HG02938 (cell line): ENCODE data around the gene CACNA1B.
"Not testable (repeated sequence)": the region's sequence is repeated elsewhere in the genome, so short reads cannot be mapped to it uniquely, and the experiment has no call there.

Experiments
- ATAC-seq: cut with Tn5 transposase; IDR thresholded peaks from one replicate; pipeline ENCODE4 v1.9.1; 2021; ENCODE audit warnings: mild to moderate bottlenecking, moderate library complexity; ENCODE audit not compliant: unreplicated experiment

CACNA1B gene

DNA sequence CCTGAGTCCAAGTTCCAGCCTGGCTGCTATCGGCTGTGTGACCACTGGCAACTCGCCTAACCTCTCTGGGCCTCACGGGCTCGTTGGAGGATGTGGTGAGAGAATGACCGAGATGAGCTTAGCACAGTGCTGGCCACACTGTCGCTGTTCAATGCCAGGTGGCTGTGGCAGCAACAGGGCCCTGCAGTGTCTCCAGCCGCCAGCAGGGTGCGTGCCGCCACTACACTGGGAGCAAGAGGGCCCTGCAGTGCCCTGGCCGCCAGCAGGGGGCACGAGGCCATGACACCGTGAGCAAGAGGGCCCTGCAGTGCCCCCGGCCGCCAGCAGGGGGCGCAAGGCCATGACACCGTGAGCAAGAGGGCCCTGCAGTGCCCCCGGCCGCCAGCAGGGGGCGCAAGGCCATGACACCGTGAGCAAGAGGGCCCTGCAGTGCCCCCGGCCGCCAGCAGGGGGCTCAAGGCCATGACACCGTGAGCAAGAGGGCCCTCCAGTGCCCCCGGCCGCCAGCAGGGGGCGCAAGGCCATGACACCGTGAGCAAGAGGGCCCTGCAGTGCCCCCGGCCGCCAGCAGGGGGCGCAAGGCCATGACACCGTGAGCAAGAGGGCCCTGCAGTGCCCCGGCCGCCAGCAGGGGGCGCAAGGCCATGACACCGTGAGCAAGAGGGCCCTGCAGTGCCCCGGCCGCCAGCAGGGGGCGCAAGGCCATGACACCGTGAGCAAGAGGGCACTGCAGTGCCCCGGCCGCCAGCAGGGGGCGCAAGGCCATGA, 248.7 kb downstream of the CACNA1B start:
- peak; percentile 57 for ATAC-seq

DNA sequence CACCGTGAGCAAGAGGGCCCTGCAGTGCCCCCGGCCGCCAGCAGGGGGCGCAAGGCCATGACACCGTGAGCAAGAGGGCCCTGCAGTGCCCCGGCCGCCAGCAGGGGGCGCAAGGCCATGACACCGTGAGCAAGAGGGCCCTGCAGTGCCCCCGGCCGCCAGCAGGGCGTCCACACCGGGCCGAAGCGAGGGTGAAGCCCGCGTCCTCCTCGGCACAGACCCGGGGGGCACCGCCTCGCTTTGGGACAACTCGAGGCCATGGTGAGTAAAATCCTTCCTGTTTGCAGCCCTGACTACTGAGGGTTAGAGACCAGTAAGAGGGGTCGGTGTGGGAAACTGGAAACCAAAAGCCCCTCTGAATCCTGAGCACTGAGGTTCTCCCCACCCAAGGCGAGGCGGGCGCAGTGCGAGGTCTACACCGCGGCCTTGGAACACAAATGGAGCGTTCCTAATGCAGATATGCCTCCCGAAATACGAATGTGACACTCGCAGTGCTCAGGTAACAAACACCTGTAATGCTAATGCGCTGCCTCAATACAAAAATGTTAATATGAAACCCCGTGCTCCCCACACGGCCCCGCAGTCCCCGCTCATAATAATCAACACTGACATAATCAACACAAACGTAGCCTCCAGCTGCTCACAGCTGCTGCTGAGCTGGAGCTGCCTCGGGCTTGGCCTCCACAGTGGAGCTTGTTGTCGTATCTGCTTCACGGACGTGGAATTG, 249.4 kb downstream of the CACNA1B start:
- ATAC-seq, result not testable (repeated sequence)

DNA sequence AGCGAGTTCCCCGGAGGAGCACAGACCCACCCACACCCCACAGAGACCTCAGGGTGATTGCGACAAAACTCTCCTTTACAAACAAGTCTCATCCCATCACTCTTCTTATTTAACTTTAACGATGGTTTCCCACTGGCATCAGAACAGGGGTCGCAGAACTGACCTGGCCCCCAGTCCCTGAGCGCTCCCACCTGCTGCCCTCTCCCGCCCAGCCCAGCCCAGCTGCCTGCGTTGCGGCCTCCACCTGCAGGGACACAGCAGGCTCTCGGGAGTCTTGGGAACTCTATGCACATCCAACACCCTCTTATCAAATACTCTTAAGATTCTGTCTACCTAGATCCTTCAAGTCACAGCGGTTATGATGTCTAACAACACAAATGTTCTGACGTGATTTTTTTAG, 250.4 kb downstream of the CACNA1B start:
- not testable (repeated sequence) for ATAC-seq

DNA sequence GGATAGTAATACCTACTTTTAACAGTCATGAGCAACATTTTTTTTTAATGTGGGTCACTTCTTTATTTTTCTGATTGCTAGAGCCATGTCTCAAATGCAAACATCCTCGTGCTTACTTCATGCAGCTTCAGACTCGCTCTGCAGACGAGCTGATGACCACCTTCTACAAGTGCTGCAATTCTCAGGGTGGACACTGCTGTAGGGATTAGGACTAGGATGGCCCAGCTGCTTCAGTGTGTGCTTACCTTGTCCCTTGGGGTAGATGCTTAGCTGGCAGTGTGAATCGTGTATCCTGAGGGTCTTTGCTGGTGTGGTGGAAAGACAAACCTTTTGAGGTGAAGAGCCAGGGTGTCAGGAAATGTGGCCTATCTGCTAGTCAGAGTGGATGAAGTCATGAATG, 251.7 kb downstream of the CACNA1B start:
- ATAC-seq, result not testable (repeated sequence)

DNA sequence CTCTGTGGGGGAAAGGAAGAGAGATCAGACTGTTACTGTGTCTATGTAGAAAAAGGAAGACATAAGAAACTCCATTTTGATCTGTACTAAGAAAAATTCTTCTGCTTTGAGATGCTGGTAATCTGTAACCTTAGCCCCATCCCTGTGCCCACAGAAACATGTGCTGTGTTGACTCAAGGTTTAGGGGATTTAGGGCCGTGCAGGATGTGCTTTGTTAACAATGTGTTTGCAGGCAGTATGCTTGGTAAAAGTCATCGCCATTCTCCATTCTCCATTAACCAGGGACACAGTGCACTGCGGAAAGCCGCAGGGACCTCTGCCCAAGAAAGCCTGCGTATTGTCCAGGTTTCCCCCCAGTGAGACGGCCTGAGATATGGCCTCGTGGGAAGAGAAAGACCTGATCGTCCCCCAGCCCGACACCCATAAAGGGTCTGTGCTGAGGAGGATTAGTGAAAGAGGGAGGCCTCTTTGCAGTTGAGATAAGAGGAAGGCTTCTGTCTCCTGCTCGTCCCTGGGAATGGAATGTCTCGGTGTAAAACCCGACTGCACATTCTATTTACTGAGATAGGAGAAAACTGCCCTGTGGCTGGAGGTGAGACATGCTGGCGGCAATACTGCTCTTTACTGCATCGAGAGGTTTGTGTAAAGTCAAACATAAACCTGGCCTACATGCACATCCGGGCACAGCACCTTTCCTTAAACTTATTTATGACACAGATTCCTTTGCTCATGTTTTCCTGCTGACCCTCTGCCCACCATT, 255.5 kb downstream of the CACNA1B start:
- not testable (repeated sequence) for ATAC-seq

DNA sequence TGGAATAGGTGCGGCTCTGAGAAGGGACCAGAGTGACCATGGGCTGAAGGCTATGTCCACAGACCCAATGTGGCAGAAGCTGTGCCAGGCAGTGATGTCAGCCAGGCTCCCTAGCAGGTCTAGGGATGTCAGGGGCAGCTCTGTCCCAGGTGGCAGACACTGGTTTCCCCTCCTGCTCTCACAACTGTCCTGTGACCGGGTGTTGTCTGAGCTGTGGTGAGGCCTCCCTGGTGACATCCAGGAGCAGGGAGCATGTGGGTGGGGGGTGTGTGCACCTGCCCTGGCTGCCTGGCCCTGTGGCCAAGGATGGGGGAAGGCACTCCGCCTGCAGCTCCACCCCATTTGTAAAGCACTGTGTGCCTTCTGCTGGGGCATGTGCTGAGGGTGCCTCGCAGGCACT, 257.0 kb downstream of the CACNA1B start:
- ATAC-seq, result not testable (repeated sequence)

DNA sequence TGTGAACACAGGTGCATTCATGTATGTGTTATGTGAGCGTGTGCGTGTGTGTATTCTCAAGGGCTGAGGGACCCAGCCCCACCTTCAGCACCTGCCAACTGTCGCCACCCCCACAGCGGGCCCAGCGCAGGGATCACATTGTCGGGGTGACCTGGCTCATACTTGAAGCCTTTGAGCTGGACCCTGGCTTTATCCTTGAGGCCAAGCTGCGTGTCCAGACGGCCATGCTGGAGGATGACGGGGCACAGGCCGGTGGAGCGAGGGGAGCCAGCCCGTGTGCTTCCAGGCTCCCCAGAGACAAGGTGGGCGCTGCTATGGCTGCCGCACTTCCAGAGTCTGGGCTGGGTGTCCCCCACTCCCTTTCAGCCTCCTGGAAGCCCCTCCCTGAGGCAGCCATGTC, 261.5 kb downstream of the CACNA1B start:
- not testable (repeated sequence) for ATAC-seq

DNA sequence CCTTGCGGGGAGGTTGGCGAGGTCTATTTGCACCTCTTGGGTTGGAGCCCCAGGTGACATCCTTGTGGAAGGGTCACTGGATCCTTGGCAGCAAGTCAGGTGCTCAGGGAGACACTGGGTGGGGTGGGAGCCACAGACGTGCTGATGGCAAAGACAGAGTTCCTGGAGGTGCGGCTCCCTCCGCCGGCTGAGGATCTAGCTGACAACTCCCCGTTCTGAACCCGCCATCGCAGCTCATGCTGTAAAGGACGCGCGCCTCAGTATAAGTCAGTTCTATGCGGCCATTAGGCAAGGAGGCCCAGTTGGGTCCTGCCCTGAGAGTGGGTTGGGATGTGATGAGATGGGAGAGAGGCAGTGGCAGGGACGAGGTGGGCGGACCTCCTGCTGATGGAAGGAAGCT, 263.4 kb downstream of the CACNA1B start:
- ATAC-seq, result not testable (repeated sequence)

DNA sequence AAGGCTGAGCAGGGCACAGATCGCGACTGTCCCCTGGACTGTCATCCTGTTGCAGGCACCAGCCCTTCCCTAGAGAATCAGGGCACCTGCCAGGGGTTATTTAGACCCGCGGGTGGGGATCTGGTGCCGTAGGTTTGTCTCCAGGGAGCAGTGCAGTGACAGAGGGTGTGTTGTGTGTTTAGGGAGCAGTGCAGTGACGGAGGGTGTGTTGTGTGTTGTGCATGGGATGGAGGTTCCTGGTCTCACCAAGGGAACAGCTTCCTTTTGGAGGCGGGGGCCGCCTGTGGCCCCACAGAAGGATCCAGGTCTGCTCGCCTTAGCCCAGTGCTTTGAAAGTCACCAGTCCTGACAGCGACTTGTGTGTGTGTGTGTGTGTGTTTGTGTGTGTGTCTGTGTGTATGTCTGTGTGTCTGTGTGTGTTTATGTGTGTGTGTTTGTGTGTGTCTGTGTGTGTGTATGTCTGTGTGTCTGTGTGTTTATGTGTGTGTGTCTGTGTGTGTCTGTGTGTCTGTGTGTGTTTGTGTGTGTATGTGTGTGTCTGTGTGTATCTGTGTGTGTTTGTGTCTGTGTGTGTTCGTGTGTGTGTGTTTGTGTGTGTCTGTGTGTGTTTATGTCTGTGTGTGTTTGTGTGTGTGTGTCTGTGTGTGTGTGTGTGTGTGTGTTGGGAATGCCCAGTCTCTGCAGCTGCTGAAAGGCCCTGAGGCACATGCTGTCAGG, 265.1 kb downstream of the CACNA1B start:
- ATAC-seq, result not testable (repeated sequence)

DNA sequence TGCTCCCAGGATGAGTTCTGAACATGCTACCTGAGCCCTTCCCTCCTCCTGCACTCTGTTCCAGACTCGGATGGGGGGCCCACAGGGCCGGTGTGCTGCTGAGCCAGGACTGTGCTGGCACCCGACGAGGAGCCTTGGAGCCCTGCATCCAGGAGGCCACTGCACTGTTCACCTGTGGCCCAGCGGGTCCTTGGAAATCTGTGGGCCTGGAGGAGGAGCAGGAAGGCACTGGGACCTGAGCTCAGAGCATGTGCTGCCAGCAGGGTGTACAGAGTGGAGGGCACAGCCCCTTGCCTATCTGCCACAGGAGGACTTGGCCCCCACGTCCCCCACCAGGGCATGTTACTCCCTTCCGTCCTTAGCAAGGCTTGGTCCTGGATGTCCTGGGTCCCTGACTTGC, 265.9 kb downstream of the CACNA1B start:
- not testable (repeated sequence) for ATAC-seq

DNA sequence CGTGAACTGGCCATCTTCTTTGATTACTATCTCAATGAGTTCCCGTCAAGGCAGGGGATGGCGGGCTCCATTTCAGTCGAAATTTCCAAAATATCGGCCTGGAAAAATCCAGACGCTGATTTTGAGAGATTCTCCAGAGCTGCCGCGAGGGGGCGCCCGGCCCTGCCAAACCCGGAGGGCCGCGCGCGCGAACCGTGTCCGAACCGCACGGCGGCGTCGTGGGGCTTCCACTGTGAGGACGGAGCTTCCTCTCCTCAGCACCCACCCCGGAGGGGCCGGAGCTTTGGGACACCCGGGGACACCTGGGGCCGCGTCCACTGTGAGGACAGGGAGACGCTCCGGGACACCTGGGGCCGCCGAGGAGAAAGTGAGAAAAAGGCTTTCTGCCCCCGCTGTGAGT, 270.0 kb downstream of the CACNA1B start:
- ATAC-seq, result not testable (repeated sequence)

DNA sequence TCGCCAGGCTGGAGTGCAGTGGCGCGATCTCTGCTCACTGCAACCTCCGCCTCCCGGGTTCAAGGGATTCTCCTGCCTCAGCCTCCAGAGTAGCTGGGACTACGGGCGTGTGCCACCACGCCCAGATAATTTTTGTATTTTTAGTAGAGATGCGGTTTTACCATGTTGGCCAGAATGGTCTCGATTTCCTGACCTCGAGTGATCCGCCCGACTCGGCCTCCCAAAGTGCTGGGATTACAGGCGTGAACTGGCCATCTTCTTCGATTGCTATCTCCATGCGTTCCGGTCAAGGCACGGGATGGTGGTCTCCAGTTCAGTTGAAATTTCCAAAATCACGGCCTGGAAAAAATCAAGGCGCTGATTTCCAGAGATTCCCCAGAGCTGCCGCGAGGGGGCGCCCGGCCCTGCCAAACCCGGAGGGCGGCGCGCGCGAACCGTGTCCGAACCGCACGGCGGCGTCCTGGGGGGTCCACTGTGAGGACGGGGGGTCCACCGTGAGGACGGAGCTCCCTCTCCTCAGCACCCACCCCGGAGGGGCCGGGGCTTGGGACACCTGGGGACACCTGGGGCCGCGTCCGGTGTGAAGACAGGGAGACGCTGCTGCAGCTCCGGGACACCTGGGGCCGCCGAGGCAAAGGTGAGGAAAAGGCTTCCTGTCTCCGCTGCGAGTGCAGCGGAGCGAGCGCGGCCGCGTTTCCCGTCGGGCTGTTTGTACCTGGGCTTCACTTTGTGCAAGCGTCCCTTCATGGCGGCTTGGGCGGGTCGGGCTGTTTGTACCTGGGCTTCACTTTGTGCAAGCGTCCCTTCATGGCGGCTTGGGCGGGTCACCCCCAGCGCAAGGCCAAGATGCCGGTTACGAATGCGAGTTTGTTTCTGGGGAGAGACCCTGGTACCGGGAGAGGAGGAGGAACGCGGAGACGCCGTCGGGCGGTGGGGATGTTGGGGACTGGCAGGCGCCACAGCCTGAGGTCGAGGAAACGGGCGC, 272.4 kb downstream of the CACNA1B start:
- ATAC-seq, result not testable (repeated sequence)

DNA sequence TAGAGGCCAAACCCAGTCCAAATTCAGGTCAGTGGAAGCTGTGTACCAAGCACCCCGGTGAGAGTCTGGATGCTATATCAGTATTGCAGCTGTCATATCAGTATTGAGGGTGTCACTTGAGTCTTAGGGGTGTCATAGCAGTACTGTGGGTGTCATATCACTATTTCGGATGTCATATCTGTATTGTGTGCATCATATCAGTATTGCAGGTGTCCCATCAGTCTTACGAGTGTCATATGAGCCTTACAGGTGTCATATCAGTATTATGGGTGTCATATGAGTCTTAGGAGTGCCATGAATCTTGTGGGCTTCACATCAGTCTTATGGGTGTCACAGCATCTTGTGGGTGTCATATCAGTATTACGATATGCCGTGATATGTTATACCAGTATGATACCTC, 278.2 kb downstream of the CACNA1B start:
- ATAC-seq, result not testable (repeated sequence)

DNA sequence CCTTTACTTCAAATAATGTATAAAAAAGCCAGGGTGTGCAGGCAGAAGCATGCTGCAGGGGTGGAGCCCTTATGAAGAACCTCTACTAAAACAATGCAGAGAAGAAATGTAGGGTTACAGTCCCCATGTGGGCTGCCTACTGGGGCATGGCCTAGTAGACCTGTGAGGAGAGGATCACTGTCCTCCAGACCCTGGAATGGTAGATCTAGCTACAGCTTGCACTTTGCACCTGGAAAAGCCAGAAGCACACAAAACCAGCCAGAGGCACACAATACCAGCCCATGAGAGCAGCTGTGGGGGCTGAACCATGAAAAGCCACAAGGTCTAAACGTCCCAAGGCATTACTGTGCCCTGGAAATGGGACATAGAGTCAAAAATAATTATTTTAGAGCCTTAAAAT, 289.2 kb downstream of the CACNA1B start:
- not testable (repeated sequence) for ATAC-seq
